Measurements from ENCODE around the gene KATNAL1.

The KATNAL1 gene

DNA sequence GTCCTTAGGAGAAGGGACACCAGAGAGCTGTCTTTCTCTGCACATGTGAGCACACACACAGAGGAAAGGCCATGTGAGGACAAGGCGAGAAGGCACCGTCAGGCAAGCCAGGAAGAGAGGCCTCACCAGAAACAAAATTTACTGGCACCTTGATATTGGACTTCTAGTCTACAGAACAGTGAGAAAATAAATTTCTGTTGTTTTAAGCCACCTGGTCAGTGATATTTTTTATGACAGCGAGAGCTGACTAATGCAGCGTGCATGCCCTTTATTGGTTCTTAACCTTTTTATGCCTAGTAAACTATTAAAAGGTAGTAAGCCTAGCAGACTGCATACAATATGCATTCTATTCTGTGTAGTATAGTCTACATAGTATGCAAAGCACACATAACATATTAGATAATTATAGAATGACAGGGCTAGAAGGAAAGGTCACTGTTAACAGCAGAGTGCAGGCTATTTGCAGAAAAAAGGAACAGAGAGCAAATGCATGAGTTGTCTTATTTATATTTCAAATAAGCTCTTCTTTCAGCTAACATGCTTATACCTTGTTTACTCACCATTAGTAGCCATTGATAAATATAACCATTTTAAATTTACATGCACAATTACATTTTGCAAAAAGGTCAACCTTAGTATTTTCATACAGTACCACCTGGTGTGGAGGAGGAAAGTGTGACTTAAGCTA is 25.2 kb upstream of the KATNAL1 start:
- DNase-seq = no peak

DNA sequence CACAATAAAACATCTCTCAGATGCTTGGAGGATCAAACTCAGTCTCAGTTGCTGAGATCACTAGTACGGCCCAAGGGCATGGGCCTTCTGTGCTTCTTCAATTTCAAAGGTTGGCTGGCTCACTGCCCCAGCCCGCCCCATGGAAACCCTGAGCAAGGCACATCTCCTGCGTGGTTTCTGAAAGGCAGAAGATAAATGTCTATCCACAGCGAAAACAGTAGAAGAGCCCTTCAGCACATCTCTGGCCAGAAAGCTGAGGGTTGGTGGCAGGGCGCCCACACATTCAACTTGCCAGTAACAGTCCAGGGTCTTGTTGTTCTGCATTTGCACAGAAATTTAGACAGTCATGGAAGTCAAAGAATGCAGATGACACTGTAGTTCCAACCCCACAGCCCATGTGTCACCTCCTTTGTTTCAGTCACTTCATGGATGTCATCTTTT is 24.0 kb upstream of the KATNAL1 start:
- DNase-seq = no peak

DNA sequence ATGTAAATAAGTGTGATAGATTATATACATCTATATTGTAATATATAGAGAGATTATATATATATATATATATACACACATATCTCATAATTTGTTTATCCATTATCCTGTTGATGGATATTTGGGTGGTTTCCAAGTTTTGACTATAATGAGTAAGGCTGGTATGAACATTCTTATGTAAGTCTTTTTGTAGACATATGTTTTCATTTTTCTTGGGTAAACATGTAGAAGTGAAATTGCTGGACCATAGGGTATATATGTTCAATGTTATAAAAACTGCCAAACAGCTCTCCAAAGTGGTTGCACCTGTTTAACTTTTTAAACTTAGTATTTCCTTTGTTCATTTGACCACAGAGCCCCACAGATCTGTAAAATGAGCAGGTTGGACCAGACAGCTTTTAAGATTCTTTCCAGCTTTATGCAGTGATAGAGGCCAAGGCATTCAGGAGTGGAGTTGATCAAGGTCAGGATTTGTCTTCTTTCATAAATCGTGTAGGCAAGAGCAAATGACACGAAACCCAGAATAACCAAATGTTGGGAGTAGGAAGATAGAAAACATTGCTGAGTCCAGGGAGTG is 21.7 kb upstream of the KATNAL1 start:
- DNase-seq = no peak

DNA sequence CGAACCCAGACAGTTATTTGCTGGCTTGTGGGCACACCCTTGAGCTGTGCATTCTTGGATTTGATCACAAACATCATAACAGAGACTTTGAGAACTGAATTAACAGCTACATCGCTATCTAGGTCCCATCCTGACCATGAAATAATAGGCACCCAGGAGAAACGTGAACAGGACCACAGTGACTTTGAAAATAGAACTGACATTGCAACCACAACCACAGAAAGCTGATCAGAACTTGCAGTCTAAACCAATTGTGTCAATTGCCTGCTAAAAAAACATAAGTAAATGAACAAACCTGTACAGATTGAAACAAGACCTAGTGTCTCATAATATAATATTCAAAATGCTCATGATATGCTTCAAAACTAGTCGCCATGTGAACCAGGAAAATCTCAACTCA is 18.3 kb upstream of the KATNAL1 start:
- no peak for DNase-seq

DNA sequence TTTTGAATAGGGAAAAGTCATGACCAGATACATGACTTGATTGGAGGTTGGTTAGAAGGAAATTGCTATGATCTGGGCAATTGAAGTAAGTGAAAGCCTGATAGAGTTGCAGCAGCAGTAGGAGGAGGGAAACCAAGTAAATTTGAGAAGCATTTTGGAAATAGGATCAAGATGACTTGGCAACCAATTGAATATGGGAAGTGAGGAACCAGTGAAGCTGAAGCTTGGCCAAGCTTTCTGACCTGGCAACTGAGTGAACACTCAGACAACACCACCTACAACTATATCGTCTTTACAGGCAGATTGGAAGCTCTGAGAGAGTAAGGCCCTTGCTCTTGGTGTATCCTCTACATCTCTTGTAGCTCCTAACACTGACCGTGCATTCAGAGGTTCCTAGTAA is 16.2 kb upstream of the KATNAL1 start:
- no peak for DNase-seq

DNA sequence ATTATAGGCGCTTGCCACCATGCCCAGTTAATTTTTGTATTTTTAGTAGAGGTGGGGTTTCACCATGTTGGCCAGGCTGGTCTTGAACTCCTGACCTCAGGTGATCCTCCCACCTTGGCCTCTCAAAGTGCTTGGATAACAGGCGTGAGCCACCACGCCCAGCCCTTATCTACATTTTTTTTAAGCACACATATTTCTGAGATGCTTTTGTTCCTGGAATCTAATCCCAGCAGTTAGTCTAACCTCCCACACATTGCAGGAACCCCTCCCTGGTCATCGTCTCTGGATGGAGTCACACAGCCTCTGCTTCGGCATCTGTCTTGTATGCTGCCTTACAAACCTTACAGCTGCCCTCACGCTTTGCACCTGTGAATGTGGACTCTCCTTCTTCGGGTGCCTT is 15.1 kb upstream of the KATNAL1 start:
- DNase-seq = no peak

DNA sequence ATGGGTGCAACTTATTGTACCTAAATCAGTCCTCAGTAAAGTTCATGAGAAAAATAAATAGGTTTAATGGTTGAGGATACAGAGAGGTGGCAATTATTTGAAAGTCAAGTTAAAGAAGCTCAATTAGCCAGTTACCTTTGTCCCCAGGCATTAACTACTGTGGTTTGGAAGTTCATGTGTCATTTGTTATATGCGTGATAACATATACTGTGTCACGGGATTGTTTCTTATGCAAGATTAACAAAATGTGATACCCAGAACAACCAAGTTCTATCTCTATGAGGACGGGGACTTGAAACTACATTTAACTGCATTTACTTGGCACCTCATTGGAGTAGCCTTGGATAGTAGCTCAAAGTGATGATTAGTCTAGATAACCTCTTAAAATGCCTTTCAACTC is 13.9 kb upstream of the KATNAL1 start:
- DNase-seq = no peak

DNA sequence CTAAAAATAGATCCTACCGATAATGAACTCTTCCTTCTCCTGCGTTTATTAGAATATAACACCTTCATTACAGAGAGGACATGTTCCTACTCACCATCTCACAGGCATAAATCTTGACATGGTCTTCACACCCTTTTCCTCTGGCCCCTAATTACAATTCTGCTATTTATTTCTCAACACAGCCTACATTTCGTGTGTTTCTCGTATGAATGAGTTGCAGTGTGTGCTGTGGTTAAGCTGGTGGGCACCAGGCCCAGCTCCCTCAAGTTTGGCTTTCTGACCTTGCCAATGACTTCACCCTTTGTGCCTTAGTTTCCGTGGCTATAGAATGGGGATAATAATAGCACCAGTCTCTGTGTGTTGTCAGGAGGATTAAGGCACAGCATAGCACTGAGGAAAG is 12.3 kb upstream of the KATNAL1 start:
- DNase-seq = no peak

DNA sequence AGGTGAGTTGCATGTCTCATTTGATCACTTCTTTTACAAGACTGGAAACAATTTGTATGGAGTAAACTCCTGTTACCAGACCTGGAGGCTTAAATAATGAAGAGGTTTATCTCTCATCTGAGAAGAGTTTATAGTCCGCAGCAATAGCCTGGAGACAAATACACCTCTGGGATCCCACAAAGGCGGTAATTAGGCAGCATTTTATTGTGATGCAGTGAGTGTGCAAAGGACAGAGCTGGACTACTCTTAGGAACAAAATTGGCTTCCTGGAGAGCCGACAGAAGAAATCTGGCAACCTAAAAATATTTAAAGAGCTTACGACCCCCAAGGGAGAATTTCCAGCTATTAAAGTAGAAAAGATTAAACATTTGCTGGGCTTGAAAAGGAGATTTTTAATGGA is 11.8 kb upstream of the KATNAL1 start:
- no peak for DNase-seq

DNA sequence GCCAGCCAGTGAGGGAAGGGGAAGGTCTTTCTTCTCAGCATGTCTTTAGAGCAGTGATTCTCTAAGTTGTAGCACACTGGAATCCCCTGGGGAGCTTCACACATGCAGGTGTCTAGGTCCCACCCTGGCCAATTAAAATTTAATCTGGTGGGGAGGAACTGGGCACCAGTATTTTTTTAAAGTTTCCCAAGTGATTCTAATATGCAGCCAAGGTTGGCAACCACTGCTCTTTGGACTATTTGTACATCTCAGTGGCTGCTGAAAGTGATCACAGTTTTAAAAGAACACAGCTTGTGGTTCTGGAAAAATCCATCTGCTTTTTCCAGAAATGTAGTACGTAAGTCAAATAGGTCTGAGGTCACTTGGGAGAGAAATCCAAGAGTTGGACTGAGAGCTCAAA is 10.7 kb upstream of the KATNAL1 start:
- no peak for DNase-seq

DNA sequence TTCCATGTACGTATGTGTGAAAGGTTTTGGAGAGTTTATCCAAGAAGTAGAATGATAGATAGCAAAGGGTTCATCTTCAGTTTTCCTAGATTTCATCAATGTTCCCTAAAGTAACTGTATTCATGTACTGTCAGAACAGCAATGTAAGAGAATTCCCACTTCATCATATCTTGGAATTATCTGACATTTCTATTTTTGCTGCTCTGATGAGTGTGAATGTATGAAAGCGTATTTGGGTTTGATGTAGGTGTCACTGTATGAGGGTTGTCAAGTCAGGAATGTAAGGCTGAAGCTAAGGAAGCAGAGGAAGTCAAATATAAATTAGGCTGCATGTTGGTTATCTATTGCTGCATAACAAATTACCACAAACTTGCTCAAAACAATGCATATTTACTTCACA is 7.2 kb upstream of the KATNAL1 start:
- DNase-seq = no peak

DNA sequence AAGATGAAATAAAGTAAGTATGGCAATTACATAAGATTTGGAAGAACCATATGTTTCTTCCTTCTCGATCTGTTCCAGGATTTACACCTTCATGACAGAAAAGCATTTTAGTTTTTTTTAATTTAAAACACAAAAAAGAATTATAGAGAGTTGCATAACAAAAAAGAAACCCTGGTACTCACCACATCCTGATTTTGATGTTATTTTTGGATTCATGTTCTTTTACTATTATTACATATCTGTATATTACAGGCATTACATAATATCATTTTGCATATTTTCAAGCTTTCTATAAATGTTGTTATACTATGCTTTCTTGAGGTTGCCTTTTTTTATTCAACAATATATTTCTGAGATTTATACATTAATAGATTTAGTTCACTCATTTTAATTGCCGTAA is 6.7 kb upstream of the KATNAL1 start:
- DNase-seq = no peak

DNA sequence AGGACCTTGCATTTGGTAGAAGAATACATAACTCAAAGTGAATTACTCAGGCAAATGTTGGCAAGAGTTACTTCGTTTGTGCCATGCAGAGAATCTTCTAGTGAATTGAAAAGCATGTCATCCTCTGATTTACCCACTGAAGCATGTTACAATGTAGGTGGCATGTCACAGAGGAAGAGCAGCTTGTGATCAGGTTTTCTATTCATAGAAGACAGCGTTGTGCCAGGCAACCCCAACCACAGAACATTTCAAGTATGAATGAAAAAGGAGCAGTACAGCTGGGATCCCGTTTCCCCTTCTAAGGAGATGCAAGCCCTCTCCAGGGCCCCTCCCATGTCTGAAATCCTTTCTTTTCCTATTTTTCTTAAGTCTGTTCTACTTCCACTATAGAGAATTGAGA is 6.0 kb upstream of the KATNAL1 start:
- no peak for DNase-seq

DNA sequence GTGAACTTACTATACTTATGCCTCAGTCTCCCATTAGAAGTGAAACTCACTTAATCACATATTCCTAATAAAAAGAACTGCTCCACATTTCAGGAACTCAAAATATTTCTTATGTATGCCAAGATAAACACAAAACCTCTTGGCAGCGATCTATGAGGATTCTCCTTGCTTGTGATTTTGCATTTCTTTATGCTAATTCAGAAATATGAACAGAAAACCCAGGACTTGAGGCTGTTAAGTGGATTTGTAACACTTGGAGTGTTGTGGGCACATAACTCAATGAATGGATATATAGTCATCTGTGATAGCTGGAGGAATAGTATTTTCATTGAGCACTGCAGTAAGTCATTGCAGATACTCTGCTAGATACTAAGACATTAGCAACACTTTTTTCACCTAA is 5.6 kb upstream of the KATNAL1 start:
- DNase-seq = no peak

DNA sequence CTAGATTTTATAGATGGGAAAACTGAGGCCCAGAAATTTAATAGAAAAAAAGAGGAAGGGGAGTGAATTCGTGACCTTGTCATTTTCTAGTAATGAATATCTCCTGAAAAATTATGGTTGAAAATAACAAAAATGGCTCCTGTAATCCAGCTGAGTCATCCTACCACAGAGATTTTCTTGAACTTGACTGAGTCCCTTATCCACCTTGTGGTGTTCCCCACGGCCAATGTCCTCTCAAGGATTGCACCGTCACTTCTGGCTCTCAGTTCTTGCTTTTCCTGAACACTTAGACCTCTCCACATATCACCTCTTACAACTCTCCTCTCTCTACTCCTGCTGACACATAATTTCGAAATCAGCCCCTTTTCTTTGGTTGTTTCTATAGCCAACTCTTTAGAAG is 1.2 kb upstream of the KATNAL1 start:
- no peak for DNase-seq

DNA sequence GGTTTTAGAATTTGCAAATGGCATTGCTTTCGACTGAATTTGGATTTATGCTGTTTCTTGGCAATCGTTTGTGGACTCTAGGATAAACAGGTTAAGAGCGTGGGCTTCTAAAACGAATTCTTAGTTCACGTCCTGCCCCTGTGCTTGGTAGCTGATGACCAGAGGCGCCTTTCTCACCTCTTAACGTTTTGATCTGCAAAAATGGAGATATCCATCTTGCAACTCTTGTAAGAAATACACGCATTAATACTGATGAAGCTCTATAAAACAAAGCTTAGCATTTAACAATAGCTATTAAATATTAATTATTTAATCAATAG is 580 bp upstream of the KATNAL1 start:
- DNase-seq = no peak

DNA sequence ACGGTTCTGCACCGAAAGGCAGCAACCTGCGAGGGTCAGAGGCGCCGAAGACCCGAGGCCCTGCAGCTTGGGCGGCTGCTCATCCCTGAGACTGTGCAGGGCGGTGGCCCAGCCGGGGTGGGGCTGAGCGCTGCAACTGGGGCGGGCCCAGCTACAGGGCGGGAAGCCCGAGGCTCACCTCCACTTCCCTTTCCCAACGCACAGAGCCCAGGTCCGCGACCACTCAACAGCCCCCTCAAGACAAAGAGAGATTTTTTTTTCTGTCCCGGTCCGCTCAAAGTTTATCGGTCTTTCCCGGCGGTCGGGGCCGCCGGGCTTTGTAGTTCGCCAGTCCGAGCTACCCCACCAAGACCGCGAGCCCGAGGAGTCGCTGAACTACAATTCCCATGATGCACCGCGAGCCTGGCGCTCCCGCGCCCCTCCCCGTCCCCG is 573 bp downstream of the KATNAL1 start:
- DNase-seq = peak; percentile 78

DNA sequence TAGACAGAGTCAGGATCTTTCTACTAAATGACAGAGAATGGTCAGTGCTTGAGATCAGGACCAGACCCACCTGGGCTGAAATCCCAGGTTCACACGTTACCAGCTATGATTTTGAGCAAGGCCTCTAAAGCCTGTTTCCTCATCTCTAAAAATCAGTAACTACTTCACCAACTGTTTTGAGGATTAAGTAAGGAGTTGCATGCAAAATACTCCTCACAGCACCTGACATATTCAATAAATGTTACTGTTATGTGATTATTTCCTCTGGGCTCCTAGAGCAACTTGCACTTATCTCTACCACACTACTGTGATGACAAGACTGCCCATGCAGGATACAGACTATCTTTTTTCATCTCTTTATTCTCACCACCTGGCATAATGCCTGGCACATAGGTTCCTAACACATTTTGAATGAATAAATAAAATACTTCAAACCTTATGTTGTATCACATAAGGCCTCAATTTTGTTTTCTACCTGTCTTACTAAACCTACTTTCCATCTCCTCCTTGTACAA is 1.8 kb downstream of the KATNAL1 start:
- DNase-seq = no peak

DNA sequence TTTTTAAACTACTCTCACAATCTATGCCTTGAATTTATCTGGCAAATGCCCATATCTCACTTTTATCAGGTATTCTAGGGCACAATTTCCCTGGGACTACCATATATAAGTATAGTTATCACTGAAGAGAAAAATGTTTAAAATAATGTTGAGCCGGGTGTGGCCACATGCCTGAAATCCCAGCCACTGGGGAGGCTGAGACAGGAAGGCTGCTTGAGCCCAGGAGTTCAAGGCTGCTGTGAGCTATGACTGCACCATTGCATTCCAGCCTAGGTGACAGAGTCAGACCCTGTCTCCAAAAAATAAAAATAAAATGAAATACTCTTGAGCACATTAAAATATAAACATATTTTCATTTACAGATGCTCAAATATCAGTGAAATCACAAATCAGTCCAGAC is 4.1 kb downstream of the KATNAL1 start:
- no peak for DNase-seq

DNA sequence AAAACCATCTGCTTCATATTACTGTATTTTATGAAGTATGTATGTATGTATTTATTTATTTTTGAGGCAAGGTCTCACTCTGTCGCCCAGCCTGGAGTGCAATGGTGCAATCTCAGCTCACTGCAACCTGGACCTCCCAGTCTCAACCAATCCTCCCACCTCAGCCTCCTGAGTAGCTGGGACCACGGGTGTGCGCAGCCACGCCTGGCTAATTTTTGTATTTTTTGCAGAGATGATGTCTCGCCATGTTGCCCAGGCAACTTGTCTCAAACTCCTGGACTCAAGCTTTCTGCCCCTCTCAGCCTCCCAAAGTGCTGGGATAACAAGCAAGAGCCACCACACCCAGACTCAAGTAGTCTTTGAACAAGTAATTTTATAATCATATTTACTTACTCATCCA is 5.5 kb downstream of the KATNAL1 start:
- no peak for DNase-seq

DNA sequence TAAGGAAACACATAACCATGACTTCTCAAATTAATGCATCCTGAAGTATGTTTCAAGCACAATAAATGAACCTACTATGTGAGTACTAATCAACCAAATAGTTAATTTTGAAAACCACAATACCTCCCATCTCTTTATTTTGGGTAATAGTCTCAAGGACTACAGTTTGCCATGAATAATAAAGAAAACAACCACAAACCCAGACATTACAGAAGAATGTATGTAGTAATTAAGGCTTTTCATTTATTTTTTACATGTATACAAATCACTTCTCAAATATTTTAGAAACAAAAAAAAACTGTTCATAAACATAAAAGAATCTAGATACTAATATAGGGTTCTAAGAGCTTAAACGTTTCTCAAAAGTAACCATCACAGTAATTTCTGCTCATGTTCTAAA is 6.8 kb downstream of the KATNAL1 start:
- no peak for DNase-seq

DNA sequence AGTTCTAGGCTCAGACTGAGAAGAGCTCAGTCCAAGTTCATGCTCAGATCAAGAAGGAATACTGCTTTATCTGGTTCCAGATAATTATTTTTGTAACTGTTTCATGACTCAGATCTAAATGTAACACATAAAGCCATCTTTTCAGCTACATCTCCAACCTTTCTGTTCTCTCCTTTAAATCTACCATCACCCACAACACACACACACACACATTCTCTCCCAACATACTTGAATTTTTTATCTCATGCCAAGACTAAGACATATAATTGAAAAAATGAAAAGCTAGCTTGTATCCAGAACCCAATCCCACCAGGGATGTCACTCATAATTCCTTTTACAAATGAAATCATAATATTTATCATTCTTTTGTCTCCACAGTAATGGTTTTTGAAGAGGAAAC is 7.6 kb downstream of the KATNAL1 start:
- no peak for DNase-seq

DNA sequence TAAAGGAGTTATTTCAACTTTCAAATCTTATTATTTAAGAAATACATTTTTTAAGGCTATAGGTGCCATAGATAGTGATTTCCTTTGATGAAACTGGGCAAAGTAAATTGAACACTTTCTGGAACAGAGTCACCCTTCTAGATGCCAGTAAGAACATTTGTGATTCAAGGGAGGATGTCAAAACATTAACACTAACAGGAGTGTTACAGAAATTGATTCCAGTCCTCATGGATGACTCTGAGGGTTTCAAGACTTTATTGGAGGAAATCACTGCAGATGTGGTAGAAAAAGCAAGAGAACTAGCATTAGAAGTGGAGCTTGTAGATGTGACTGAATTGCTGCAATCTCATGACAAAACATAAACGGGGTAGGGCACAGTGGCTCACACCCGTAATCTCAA is 12.2 kb downstream of the KATNAL1 start:
- DNase-seq = no peak

DNA sequence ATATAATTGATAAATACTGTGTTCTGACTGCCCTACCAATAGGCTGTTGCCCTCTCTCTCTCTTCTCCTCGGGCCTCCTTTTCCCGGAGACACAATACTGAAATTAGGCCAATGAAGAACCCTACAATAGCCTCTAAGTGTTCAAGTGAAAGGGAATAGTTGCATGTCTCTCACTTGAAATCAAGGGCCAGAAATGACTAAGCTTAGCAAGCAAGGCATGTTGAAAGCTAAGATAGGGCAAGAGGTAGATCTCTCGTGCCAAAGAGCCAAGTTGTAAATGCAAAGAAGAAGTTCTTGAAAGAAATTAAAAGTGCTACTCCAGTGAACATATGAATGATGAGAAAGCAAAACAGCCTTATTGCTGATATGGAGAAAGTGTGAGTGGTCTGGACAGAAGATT is 13.3 kb downstream of the KATNAL1 start:
- DNase-seq = no peak

DNA sequence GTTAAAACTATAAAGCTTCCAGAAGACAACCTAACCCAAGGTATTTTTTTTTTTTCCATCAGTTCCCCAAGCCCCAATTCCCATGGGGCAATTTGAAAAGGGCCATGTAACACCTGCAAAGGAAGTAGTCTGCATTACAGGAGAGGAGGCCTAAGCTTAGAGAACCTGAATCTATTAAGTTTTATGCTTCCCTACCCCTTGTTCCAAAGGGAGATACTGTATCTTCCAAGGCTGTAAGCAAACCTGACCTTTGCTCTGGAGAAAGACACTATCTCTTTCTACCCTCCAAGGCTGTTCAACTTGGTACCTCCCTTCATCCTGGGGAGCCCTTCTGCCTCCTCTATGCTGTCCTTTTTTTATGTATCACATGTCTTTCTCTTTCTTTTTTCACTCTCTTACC is 15.0 kb downstream of the KATNAL1 start:
- no peak for DNase-seq

All from T1000 (cell line).